ENCODE data around the gene SLC22A13. TPM values are rescaled to one million over a fixed set of nuclear protein-coding genes. Genes with fewer than 3 reads are reported as not detected.

SLC22A13 gene
- total and polyA plus RNA-seq, 10 donors, result 0.05 to 1.6 (median 0.51) TPM; not detected in 1

DNA sequence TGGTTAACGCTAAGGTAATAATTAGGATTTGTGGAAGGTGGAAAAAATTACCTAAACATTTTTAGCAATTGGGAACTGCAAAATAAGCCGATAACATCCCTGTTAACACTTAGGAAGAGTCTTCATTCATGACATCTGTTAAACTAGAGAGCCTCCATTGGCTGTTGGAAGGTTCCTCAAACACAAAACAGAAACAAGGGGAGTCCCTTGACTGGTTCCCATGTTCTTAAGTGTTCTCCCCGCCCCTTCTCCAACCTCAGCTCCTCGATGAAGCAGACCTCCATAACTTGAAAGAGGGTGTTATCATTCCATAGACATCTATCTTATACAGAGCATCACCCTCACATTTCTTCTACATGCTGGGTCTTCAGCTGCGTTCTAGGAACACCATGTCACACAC is 2.5 kb downstream of the SLC22A13 start:
- no peak for DNase-seq

DNA sequence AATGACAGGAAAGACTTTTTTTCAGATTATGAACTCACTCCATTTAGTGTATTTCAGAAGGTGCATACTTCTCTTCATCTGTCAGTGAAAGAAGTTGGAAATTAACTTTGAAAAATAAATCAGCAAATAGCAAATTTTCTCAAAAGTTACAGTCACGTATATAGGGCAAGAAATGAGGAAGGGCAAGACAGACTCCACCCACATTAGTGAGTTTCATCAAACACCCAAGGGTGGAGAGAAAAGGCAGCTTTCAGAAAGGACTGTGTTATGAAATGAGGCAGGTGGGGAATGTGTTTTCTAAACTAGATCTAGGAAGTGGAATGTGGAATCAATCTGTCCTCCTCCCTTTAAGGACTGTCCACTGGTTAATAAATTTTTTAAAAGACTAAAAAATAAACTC is 2.9 kb downstream of the SLC22A13 start:
- H3K4me1 ChIP-seq, result peaks cover 3 to 27% (median 6%) of the 10 kb centered on the region in 6 donors
- intact Hi-C loops (cut with DNase I; ENCODE audit: low total_unique reads), result no loop called here
- DNase-seq, result no peak
- peaks cover 0 to 6% (median 0%) of the 10 kb centered on the region in 6 donors for H3K36me3 ChIP-seq
- H3K4me3 ChIP-seq, result peak overlapping the region in 1 of 8 donors; percentile 21
- peak overlapping the region in 4 of 8 donors; percentile 7 to 73 (median 55) for H3K27ac ChIP-seq
- WGBS, 5 donors, result 26 to 51% (median 40%) methylated on average over 1 of the region's 1 CpG
- TF ChIP-seq POLR2AphosphoS5 (IDR thresholded peaks at IDR 0.05), result no peak
- TF ChIP-seq POLR2A (IDR thresholded peaks at IDR 0.05), result no peak
- TF ChIP-seq, protein P1, sequence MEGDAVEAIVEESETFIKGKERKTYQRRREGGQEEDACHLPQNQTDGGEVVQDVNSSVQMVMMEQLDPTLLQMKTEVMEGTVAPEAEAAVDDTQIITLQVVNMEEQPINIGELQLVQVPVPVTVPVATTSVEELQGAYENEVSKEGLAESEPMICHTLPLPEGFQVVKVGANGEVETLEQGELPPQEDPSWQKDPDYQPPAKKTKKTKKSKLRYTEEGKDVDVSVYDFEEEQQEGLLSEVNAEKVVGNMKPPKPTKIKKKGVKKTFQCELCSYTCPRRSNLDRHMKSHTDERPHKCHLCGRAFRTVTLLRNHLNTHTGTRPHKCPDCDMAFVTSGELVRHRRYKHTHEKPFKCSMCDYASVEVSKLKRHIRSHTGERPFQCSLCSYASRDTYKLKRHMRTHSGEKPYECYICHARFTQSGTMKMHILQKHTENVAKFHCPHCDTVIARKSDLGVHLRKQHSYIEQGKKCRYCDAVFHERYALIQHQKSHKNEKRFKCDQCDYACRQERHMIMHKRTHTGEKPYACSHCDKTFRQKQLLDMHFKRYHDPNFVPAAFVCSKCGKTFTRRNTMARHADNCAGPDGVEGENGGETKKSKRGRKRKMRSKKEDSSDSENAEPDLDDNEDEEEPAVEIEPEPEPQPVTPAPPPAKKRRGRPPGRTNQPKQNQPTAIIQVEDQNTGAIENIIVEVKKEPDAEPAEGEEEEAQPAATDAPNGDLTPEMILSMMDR (IDR thresholded peaks at IDR 0.05 in 8 of 11, conservative IDR thresholded peaks at IDR 0.05 in 3 of 11), result no peak
- H3K27me3 ChIP-seq (replicated peaks in 1 of 7), result no peaks in the 10 kb centered on the region
- no peaks in the 10 kb centered on the region for H3K9me3 ChIP-seq

More for the DNA sequence above, 2.5 kb downstream of the SLC22A13 start:
- H3K27ac ChIP-seq, result peak overlapping the region in 4 of 8 donors; percentile 7 to 73 (median 55)
- no peaks in the 10 kb centered on the region for H3K9me3 ChIP-seq
- WGBS, 5 donors, result 39 to 56% (median 45%) methylated on average over 5 of the region's 5 CpGs
- peaks cover 0 to 6% (median 0%) of the 10 kb centered on the region in 6 donors for H3K36me3 ChIP-seq
- intact Hi-C loops (cut with DNase I; ENCODE audit: low total_unique reads), result no loop called here
- H3K4me1 ChIP-seq, result peaks cover 3 to 27% (median 6%) of the 10 kb centered on the region in 6 donors
- H3K27me3 ChIP-seq (replicated peaks in 1 of 7), result no peaks in the 10 kb centered on the region
- H3K4me3 ChIP-seq, result peak overlapping the region in 1 of 8 donors; percentile 21
- TF ChIP-seq, protein P1 (IDR thresholded peaks at IDR 0.05 in 8 of 11, conservative IDR thresholded peaks at IDR 0.05 in 3 of 11), result no peak
- no peak for TF ChIP-seq POLR2AphosphoS5 (IDR thresholded peaks at IDR 0.05)

DNA sequence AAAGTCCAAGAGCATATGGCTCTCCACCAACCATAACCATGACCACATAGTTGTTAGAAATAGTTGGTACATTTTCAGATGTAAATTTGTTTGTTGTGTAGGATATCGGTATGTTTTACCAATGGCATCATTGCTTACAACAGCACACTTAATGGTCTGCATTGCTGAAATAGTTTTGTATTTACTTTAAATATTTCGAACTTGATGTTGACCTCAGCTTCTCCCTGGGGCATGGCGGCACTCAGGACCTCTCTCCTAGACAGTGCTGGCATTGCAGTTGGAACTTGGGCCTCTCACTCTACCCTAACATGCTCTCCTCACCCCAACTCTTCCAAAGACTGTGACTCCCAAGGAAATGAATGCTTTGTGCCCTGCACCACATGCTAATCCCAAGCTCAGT is 5.0 kb downstream of the SLC22A13 start:
- Histone ChIP-seq H3K36me3 (peaks cover 0 to 21% (median 0%) of the 10 kb centered on the region in 6 donors), H3K27ac (no peak overlapping the region), H3K9me3 (no peaks in the 10 kb centered on the region), H3K4me1 (peaks cover 3 to 27% (median 6%) of the 10 kb centered on the region in 6 donors), H3K27me3 (replicated peaks in 1 of 7) (no peaks in the 10 kb centered on the region), H3K4me3 (no peak overlapping the region)
- TF ChIP-seq POLR2AphosphoS5 (IDR thresholded peaks at IDR 0.05) (no peak), POLR2A (IDR thresholded peaks at IDR 0.05) (no peak)
- TF ChIP-seq, protein P1 (IDR thresholded peaks at IDR 0.05 in 8 of 11, conservative IDR thresholded peaks at IDR 0.05 in 3 of 11), result no peak
- 85 to 93% (median 90%) methylated on average over 3 of the region's 3 CpGs for WGBS, 5 donors
- intact Hi-C loops (cut with DNase I; ENCODE audit: low total_unique reads), result no loop called here
- no peak for DNase-seq

DNA sequence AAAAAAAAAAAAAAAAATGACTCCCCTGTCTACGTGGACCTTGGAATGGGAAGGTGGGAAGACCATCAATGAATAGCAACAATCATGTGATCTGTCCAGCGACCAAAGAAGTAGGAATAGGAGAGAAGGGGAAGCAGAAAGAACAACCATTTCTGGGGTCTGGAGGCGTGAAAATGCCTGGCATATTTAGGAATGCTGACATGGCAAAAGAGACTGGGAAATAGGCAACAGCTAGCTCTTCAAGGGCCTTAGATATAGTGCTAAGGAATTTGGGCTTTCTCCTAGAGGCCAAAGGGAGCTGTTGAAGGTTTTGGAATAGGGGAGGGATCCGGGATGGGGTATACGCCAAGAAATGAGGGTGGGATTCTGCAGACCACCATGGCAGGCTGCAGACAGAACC is 5.9 kb downstream of the SLC22A13 start:
- DNase-seq, result no peak
- Histone ChIP-seq H3K4me3 (no peak overlapping the region), H3K9me3 (no peaks in the 10 kb centered on the region), H3K27me3 (replicated peaks in 1 of 7) (no peaks in the 10 kb centered on the region), H3K27ac (no peak overlapping the region), H3K36me3 (peaks cover 0 to 23% (median 0%) of the 10 kb centered on the region in 6 donors), H3K4me1 (peaks cover 3 to 27% (median 6%) of the 10 kb centered on the region in 6 donors)
- 93 to 95% (median 93%) methylated on average over 5 of the region's 5 CpGs for WGBS, 5 donors
- intact Hi-C loops (cut with DNase I; ENCODE audit: low total_unique reads), result no loop called here
- TF ChIP-seq POLR2AphosphoS5 (IDR thresholded peaks at IDR 0.05) (no peak), POLR2A (IDR thresholded peaks at IDR 0.05) (no peak)
- TF ChIP-seq, protein P1 (IDR thresholded peaks at IDR 0.05 in 8 of 11, conservative IDR thresholded peaks at IDR 0.05 in 3 of 11), result no peak
